ENCODE measurements around the gene LRCOL1.
A peak's percentile ranks its signal among the peaks of the same experiment; 100 is the strongest.

The LRCOL1 gene

GRCh38 chr12:132561427-132562156 lies 48.8 kb downstream of the LRCOL1 start:
- no peak for DNase-seq

- peak; percentile 68 to 72 for DNase-seq
Observed at GRCh38 chr12:132560614-132561426, 49.6 kb downstream of the LRCOL1 start.

GRCh38 chr12:132560364-132560613 lies 50.1 kb downstream of the LRCOL1 start:
- DNase-seq = no peak

GRCh38 chr12:132559652-132560363 lies 50.6 kb downstream of the LRCOL1 start:
- peak in 1 of 2 donors; percentile 47 for DNase-seq

- DNase-seq = peak in 1 of 2 donors; percentile 30
Observed at GRCh38 chr12:132558861-132559623, 51.3 kb downstream of the LRCOL1 start.

GRCh38 chr12:132558042-132558856 lies 52.1 kb downstream of the LRCOL1 start:
- peak in 1 of 2 donors; percentile 14 for DNase-seq

- DNase-seq = no peak
Observed at GRCh38 chr12:132557291-132558015, 52.9 kb downstream of the LRCOL1 start.

- DNase-seq = no peak
Observed at GRCh38 chr12:132556801-132557200, 53.6 kb downstream of the LRCOL1 start.

- DNase-seq = no peak
Observed at GRCh38 chr12:132556216-132556615, 54.2 kb downstream of the LRCOL1 start.

- DNase-seq = no peak
Observed at GRCh38 chr12:132555686-132556085, 54.7 kb downstream of the LRCOL1 start.

GRCh38 chr12:132554845-132555630 lies 55.3 kb downstream of the LRCOL1 start:
- DNase-seq = peak in 1 of 2 donors; percentile 26

Data from CD4-positive, alpha-beta T cell treated with Interferon alpha-2 for 1 hour (primary cell).